OCI-LY3 (cell line): ENCODE measurements around the gene ZNF516.

Source experiments
- H2AFZ ChIP-seq: fragments of 200-600, 300-600 bp; shearing (Covaris generic); 2 replicates; pipeline ENCODE4 v1.6.0; 2014; ENCODE audit warnings: antibody characterized with exemption, low read depth, low read length
- H3K27ac ChIP-seq: fragments of 200-600, 300-600 bp; sonication (generic); 2 replicates; pipeline ENCODE4 v1.5.1; 2014; ENCODE audit warnings: mild to moderate bottlenecking, low read length, moderate library complexity, mixed read lengths
- H3K27me3 ChIP-seq: fragments of 200-600, 300-600 bp; sonication (generic); 2 replicates; pipeline ENCODE4 v1.6.1; 2014; ENCODE audit warnings: low read depth, low read length, mixed read lengths
- H3K36me3 ChIP-seq: fragments of 200-600, 300-600 bp; sonication (generic); replicated peaks from 2 replicates; pipeline ENCODE3; 2014; ENCODE audit warnings: low read depth, low read length, mixed read lengths
- H3K4me1 ChIP-seq: fragments of 300-600, 200-600 bp; sonication (generic); 2 replicates; pipeline ENCODE4 v1.6.1; 2014; ENCODE audit warnings: low read length, mixed read lengths
- H3K4me2 ChIP-seq: fragments of 200-600, 300-600 bp; sonication (generic); 2 replicates; pipeline ENCODE4 v1.6.1; 2014; ENCODE audit warnings: low read length, mixed read lengths
- H3K4me3 ChIP-seq: fragments of 300-600, 200-600 bp; sonication (generic); 2 replicates; pipeline ENCODE4 v1.5.1; 2014; ENCODE audit warnings: antibody characterized with exemption, mild to moderate bottlenecking, low read length, moderate library complexity
- H3K79me2 ChIP-seq: fragments of 300-600, 200-600 bp; shearing (Covaris generic); 2 replicates; pipeline ENCODE4 v1.6.1; 2014; ENCODE audit warnings: mild to moderate bottlenecking, low read length, mixed read lengths
- H3K9ac ChIP-seq: fragments of 300-600, 200-600 bp; shearing (Covaris generic); 2 replicates; pipeline ENCODE4 v1.6.0; 2014; ENCODE audit warnings: mild to moderate bottlenecking, low read length, moderate library complexity
- H3K9me3 ChIP-seq: fragments of 200-600, 300-600 bp; shearing (Covaris generic); 2 replicates; pipeline ENCODE4 v1.6.1; 2014; ENCODE audit warnings: low read length, mixed read lengths; ENCODE audit not compliant: insufficient read depth
- H4K20me1 ChIP-seq: fragments of 200-600, 300-600 bp; sonication (generic); 2 replicates; pipeline ENCODE4 v1.6.1; 2016; ENCODE audit warnings: low read length, mixed read lengths; ENCODE audit not compliant: insufficient read depth
- CTCF ChIP-seq: fragments of 200-600, 300-600 bp; sonication (generic); IDR thresholded peaks from 2 replicates; pipeline ENCODE4 v1.5.1; 2014; ENCODE audit warnings: antibody characterized with exemption, low read length, low read depth
- EZH2phosphoT487 ChIP-seq: fragments of 200-600 bp; shearing (Covaris generic); IDR thresholded peaks from 2 replicates; pipeline ENCODE4 v1.6.1; 2018; ENCODE audit warnings: antibody characterized with exemption, mixed run types, low read depth

The ZNF516 gene

GRCh38 chr18:76448256-76449110 lies 46.6 kb downstream of the ZNF516 start:
- Histone ChIP-seq H3K4me2 (no peak overlapping the region), H3K27me3 (no peaks in the 10 kb centered on the region), H4K20me1 (no peaks in the 10 kb centered on the region), H3K9ac (no peak overlapping the region), H3K9me3 (no peaks in the 10 kb centered on the region), H2AFZ (no peak overlapping the region), H3K79me2 (no peaks in the 10 kb centered on the region), H3K36me3 (no peaks in the 10 kb centered on the region), H3K4me3 (no peak overlapping the region), H3K27ac (no peak overlapping the region), H3K4me1 (no peaks in the 10 kb centered on the region)
- TF ChIP-seq EZH2phosphoT487: no peak
- no peak for TF ChIP-seq CTCF

- no peaks in the 10 kb centered on the region for H3K79me2 ChIP-seq
- H3K9me3 ChIP-seq: no peaks in the 10 kb centered on the region
- no peaks in the 10 kb centered on the region for H3K27me3 ChIP-seq
- no peak overlapping the region for H3K27ac ChIP-seq
- no peak for TF ChIP-seq CTCF
- no peak for TF ChIP-seq EZH2phosphoT487
- no peaks in the 10 kb centered on the region for H4K20me1 ChIP-seq
- H2AFZ ChIP-seq: no peak overlapping the region
- no peaks in the 10 kb centered on the region for H3K4me1 ChIP-seq
- no peak overlapping the region for H3K9ac ChIP-seq
- H3K4me3 ChIP-seq: no peak overlapping the region
- H3K36me3 ChIP-seq: no peaks in the 10 kb centered on the region
- no peak overlapping the region for H3K4me2 ChIP-seq
These were observed 47.7 kb downstream of the ZNF516 start for GRCh38 chr18:76447258-76447890.

GRCh38 chr18:76446321-76447257 lies 48.5 kb downstream of the ZNF516 start:
- TF ChIP-seq CTCF (no peak), EZH2phosphoT487 (no peak)
- H4K20me1 ChIP-seq: no peaks in the 10 kb centered on the region
- H3K36me3 ChIP-seq: no peaks in the 10 kb centered on the region
- H3K4me1 ChIP-seq: no peaks in the 10 kb centered on the region
- H2AFZ ChIP-seq: no peak overlapping the region
- no peak overlapping the region for H3K27ac ChIP-seq
- no peaks in the 10 kb centered on the region for H3K27me3 ChIP-seq
- H3K9ac ChIP-seq: no peak overlapping the region
- H3K79me2 ChIP-seq: no peaks in the 10 kb centered on the region
- no peak overlapping the region for H3K4me3 ChIP-seq
- H3K4me2 ChIP-seq: no peak overlapping the region
- no peaks in the 10 kb centered on the region for H3K9me3 ChIP-seq
